Upper lobe of left lung (tissue), 4 donors: Measurements from ENCODE around the gene IL1RAPL1.

Source experiments
- CTCF ChIP-seq, 6 experiments: fragments of 450-650 bp in 4 of 6; fragments of 200-600 bp in 2 of 6; sonication (generic) in 2 of 6; IDR thresholded peaks; one replicate each; pipeline ENCODE4 v1.5.1; 2016 to 2019; ENCODE audit warnings: antibody characterized with exemption in 6 of 6
- POLR2A ChIP-seq, 4 donors: fragments of 450-650 bp; IDR thresholded peaks; one replicate each; pipeline ENCODE4 v1.5.1; 2016 to 2017; ENCODE audit warnings: antibody characterized with exemption in 4 of 4, mild to moderate bottlenecking in 2 of 4
- POLR2AphosphoS5 ChIP-seq, 2 donors: sonication (generic); formaldehyde crosslinking; IDR thresholded peaks; one replicate each; pipeline ENCODE4 v1.5.1; 2017; ENCODE audit warnings: antibody characterized with exemption in 2 of 2

- TF ChIP-seq POLR2AphosphoS5 (IDR thresholded peaks at IDR 0.05) (no peak), CTCF (IDR thresholded peaks at IDR 0.05) (no peak), POLR2A (IDR thresholded peaks at IDR 0.05) (no peak)
Measured at GRCh38 chrX:29604381-29604780, 1017.1 kb downstream of the IL1RAPL1 start.
